ENCODE data around the gene PRM1. TPM values are rescaled to one million over a fixed set of nuclear protein-coding genes. Genes with fewer than 3 reads are reported as not detected.

Gene PRM1
- total RNA-seq, 1 experiment from 2014 or later, result not detected

DNA sequence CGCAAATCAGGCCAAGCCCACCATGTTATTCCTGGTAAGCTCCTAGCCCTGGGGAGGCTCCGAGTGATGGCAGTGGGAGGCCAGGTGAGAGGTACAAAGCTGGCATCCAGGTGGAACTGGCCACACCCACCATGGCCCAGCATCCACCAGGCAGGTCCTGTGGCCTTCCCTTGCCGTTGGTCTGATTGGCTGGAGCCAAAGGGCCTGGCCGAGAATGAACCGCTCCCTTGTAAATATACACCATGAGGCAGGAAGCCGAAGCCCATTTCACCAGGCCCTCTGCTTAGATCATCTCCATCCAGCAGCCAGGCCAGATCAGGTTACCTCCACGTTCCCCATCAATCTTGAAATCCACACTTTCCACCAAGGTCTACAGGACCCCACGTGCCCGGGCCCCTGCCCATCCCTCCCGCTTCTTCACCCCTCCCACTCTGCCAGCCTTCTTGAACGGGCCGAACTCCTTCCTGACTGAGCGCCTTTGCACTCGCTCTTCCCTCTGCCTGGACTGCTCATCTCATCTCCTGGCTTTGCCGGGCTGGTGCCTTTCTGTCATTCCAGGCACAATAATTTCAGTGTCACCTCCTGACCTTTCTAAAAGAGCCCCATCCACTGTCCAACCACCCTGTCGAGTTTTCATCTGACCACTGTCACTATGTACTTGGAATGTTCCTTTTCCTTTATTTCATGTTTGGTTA is 30.9 kb downstream of the PRM1 start:
- Histone ChIP-seq H3K4me1 (no peaks in the 10 kb centered on the region), H3K27me3 (replicated peaks; ENCODE audit: control insufficient read depth, insufficient read depth, low read length) (no peaks in the 10 kb centered on the region), H3K9me3 (no peaks in the 10 kb centered on the region), H3K4me3 (ENCODE audit: low read depth, low read length) (no peak overlapping the region), H3K36me3 (ENCODE audit: control insufficient read depth, insufficient read depth, low read length) (no peaks in the 10 kb centered on the region)
- intact Hi-C loops (cut with micrococcal nuclease; ENCODE audit: unreplicated experiment), result loop anchor here (10.0 kb wide), 1 partner anchor 145 kb away; no protein-coding TSS in a partner anchor
- Mint-ChIP-seq H3K27ac (ENCODE audit: unreplicated experiment) (no peak overlapping the region), H3K4me3 (ENCODE audit: unreplicated experiment) (no peak overlapping the region), H3K27me3 (ENCODE audit: insufficient read depth, unreplicated experiment) (no peaks in the 10 kb centered on the region), H3K4me1 (ENCODE audit: low read depth, unreplicated experiment) (peaks cover 7% of the 10 kb centered on the region), H3K9me3 (ENCODE audit: unreplicated experiment) (no peaks in the 10 kb centered on the region), H3K36me3 (ENCODE audit: insufficient read depth, unreplicated experiment) (peaks cover 31% of the 10 kb centered on the region)
- DNase-seq, result no peak
- POLR2A ChIA-PET, result no interaction called here
- CTCF ChIA-PET, result no interaction called here
- BruUV-seq (replicated peaks), result no TSS peak
- TF ChIP-seq, protein P1, sequence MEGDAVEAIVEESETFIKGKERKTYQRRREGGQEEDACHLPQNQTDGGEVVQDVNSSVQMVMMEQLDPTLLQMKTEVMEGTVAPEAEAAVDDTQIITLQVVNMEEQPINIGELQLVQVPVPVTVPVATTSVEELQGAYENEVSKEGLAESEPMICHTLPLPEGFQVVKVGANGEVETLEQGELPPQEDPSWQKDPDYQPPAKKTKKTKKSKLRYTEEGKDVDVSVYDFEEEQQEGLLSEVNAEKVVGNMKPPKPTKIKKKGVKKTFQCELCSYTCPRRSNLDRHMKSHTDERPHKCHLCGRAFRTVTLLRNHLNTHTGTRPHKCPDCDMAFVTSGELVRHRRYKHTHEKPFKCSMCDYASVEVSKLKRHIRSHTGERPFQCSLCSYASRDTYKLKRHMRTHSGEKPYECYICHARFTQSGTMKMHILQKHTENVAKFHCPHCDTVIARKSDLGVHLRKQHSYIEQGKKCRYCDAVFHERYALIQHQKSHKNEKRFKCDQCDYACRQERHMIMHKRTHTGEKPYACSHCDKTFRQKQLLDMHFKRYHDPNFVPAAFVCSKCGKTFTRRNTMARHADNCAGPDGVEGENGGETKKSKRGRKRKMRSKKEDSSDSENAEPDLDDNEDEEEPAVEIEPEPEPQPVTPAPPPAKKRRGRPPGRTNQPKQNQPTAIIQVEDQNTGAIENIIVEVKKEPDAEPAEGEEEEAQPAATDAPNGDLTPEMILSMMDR (IDR thresholded peaks at IDR 0.05; ENCODE audit: insufficient read depth in 1 of 2, low read depth in 1 of 2, low read length in 1 of 2, severe bottlenecking in 1 of 2, unreplicated experiment in 1 of 2), result no peak

DNA sequence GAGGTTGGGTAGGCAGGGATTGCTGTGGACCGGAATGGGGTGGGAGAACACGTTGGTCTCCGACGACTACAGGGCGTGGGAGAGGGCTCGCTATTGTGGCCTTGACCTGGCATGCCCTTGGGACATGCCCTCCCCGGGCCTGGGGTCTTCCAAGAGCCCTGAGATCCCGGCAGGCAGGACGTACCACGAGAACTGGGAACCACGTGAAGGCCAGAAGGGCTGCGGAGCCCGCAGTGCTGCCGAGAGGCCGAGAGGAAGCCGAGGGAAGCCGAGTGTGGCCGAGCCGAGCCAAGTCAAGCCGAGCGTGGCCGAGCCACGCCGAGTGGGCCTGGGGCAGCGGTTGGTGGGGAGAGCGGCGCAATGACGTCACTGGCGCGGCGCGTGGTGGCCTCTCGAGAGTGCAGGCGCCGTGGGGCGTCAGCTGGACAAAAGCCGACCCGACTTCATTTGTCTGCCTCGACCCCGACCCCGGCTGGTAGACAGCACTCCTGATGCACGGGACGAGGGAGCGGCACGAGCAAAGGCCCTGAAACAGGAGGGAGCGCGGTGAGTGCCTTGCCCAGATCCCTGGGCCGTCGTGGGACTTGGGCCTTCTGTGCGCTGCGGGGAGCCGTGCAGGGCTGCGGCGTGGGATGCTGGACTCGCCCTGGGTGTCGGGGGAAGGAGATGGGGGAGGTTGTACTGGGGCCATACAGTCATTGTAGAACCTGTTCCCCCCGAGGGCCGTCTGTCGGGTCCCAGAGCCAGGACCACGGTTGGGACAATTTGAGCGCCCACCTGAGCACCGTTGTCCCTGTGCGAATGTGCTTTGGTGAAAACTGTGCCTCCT is 31.7 kb downstream of the PRM1 start:
- Histone ChIP-seq H3K4me3 (ENCODE audit: low read depth, low read length) (no peak overlapping the region), H3K27me3 (replicated peaks; ENCODE audit: control insufficient read depth, insufficient read depth, low read length) (no peaks in the 10 kb centered on the region), H3K36me3 (ENCODE audit: control insufficient read depth, insufficient read depth, low read length) (no peaks in the 10 kb centered on the region), H3K9me3 (no peaks in the 10 kb centered on the region), H3K4me1 (no peaks in the 10 kb centered on the region)
- intact Hi-C loops (cut with micrococcal nuclease; ENCODE audit: unreplicated experiment), result loop anchor here (10.0 kb wide), 1 partner anchor 145 kb away; no protein-coding TSS in a partner anchor
- ChIA-PET POLR2A (no interaction called here), CTCF (no interaction called here)
- no peak for DNase-seq
- peaks cover 27% of the 10 kb centered on the region for H3K36me3 Mint-ChIP-seq (ENCODE audit: insufficient read depth, unreplicated experiment)
- no TSS peak for BruUV-seq (replicated peaks)
- no peak overlapping the region for H3K27ac Mint-ChIP-seq (ENCODE audit: unreplicated experiment)
- no peaks in the 10 kb centered on the region for H3K9me3 Mint-ChIP-seq (ENCODE audit: unreplicated experiment)
- peaks cover 7% of the 10 kb centered on the region for H3K4me1 Mint-ChIP-seq (ENCODE audit: low read depth, unreplicated experiment)
- H3K4me3 Mint-ChIP-seq (ENCODE audit: unreplicated experiment), result no peak overlapping the region
- no peaks in the 10 kb centered on the region for H3K27me3 Mint-ChIP-seq (ENCODE audit: insufficient read depth, unreplicated experiment)
- TF ChIP-seq, protein P1 (IDR thresholded peaks at IDR 0.05; ENCODE audit: insufficient read depth in 1 of 2, low read depth in 1 of 2, low read length in 1 of 2, severe bottlenecking in 1 of 2, unreplicated experiment in 1 of 2), result no peak

DNA sequence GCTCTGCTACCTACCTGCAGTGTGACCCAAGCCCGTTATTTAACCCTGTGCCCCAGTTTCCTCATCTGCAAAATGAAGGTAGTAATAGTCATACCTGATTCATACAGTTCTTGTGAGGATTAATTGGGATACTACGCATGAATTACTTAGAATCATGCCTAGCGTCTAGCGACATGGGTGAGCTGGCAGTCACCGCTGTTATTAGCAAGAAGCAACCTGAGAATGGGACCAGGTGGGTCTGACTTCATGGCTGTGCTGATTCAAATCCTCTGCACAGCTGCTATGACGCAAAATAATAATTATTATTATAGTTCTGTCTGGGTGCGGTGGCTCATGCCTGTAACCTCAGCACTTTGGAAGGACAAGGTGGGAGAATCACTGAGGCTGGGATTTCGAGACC is 33.0 kb downstream of the PRM1 start:
- CTCF ChIA-PET, result no interaction called here
- Histone ChIP-seq H3K36me3 (ENCODE audit: control insufficient read depth, insufficient read depth, low read length) (no peaks in the 10 kb centered on the region), H3K4me1 (no peaks in the 10 kb centered on the region), H3K27me3 (replicated peaks; ENCODE audit: control insufficient read depth, insufficient read depth, low read length) (no peaks in the 10 kb centered on the region), H3K9me3 (no peaks in the 10 kb centered on the region), H3K4me3 (ENCODE audit: low read depth, low read length) (no peak overlapping the region)
- intact Hi-C loops (cut with micrococcal nuclease; ENCODE audit: unreplicated experiment), result no loop called here
- H3K27ac Mint-ChIP-seq (ENCODE audit: unreplicated experiment), result no peak overlapping the region
- no peak overlapping the region for H3K4me3 Mint-ChIP-seq (ENCODE audit: unreplicated experiment)
- POLR2A ChIA-PET, result no interaction called here
- no peaks in the 10 kb centered on the region for H3K9me3 Mint-ChIP-seq (ENCODE audit: unreplicated experiment)
- H3K4me1 Mint-ChIP-seq (ENCODE audit: low read depth, unreplicated experiment), result peaks cover 6% of the 10 kb centered on the region
- BruUV-seq (replicated peaks), result no TSS peak
- TF ChIP-seq, protein P1 (IDR thresholded peaks at IDR 0.05; ENCODE audit: insufficient read depth in 1 of 2, low read depth in 1 of 2, low read length in 1 of 2, severe bottlenecking in 1 of 2, unreplicated experiment in 1 of 2), result no peak
- H3K36me3 Mint-ChIP-seq (ENCODE audit: insufficient read depth, unreplicated experiment), result peaks cover 21% of the 10 kb centered on the region
- no peak for DNase-seq
- H3K27me3 Mint-ChIP-seq (ENCODE audit: insufficient read depth, unreplicated experiment), result no peaks in the 10 kb centered on the region
